HFFc6 (cell line): ENCODE results near the gene ANKRD35. TPM values are rescaled to one million over a fixed set of nuclear protein-coding genes. Genes with fewer than 3 reads are reported as not detected.
"Not testable (repeated sequence)": the region's sequence is repeated elsewhere in the genome, so short reads cannot be mapped to it uniquely, and the experiment has no call there.

Source experiments
- DNase-seq: peaks from one replicate; pipeline ENCODE4 v3.0.0-alpha.2; 2018
- H3K27ac Mint-ChIP-seq: 2 replicates; pipeline ENCODE4 v1.8.0; 2020; ENCODE audit warnings: mild to moderate bottlenecking, mixed read lengths
- H3K27me3 Mint-ChIP-seq: 2 replicates; pipeline ENCODE4 v1.8.0; 2021; ENCODE audit warnings: mild to moderate bottlenecking, moderate library complexity, mixed read lengths; ENCODE audit not compliant: insufficient read depth
- H3K36me3 Mint-ChIP-seq: 2 replicates; pipeline ENCODE4 v1.8.0; 2021; ENCODE audit warnings: low read depth, mixed read lengths
- H3K4me1 Mint-ChIP-seq: 2 replicates; pipeline ENCODE4 v1.8.0; 2020; ENCODE audit warnings: low read depth, mixed read lengths
- H3K4me3 Mint-ChIP-seq: 2 replicates; pipeline ENCODE4 v1.8.0; 2020; ENCODE audit warnings: mild to moderate bottlenecking, moderate library complexity, mixed read lengths
- H3K9me3 Mint-ChIP-seq: 2 replicates; pipeline ENCODE4 v1.8.0; 2020; ENCODE audit warnings: mild to moderate bottlenecking, mixed read lengths
- microRNA-seq: library from miRNA; unstranded; fragments of <30 nt; microRNA quantifications from one replicate; pipeline ENCODE4, GENCODE V29; 2019
- total RNA-seq, 6 experiments: library from RNA; stranded (reverse); fragmentation: NEBNext Ultra II Directional; extraction: Animal tissue kit (Norgen Biotek cat#: 25700); gene quantifications; 2 replicates in 1 of 6; 3 replicates in 5 of 6; pipeline ENCODE4 v1.2.3, GENCODE V29; 2021
- TF ChIP-seq, protein P1 (sequence below): fragments of 200-600 bp; sonication (generic); IDR thresholded peaks from 2 replicates; pipeline ENCODE4 v1.5.0; 2021; ENCODE audit warnings: antibody characterized with exemption, mild to moderate bottlenecking

Gene ANKRD35
- total RNA-seq, 6 experiments from 2014 or later, result 0.75 to 2.0 (median 1.1) TPM

DNA sequence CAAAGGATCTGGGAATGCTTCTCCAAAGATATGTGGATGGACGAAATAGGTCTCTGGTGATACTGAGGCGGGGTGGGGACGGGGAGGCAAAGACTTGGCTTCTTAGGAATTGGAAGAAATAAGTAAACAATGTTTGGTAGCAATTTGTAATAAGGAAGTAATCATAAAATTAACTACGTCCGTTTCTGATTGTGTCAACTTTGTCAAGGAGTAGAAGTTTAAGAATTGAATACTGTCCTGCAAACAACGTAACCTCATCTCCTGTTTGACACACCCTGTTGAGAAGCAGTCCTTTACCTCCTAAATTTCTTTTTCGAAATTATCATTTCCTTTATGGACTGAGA lies 61.2 kb downstream of the ANKRD35 start:
- Mint-ChIP-seq H3K9me3 (no peaks in the 10 kb centered on the region), H3K27me3 (peaks cover 4% of the 10 kb centered on the region; the same call in 1 of the 2 replicates), H3K36me3 (peaks cover 40% of the 10 kb centered on the region), H3K4me3 (peak overlapping the region; percentile 95), H3K4me1 (peaks cover 30% of the 10 kb centered on the region), H3K27ac (peak overlapping the region; percentile 97)
- TF ChIP-seq, protein P1, sequence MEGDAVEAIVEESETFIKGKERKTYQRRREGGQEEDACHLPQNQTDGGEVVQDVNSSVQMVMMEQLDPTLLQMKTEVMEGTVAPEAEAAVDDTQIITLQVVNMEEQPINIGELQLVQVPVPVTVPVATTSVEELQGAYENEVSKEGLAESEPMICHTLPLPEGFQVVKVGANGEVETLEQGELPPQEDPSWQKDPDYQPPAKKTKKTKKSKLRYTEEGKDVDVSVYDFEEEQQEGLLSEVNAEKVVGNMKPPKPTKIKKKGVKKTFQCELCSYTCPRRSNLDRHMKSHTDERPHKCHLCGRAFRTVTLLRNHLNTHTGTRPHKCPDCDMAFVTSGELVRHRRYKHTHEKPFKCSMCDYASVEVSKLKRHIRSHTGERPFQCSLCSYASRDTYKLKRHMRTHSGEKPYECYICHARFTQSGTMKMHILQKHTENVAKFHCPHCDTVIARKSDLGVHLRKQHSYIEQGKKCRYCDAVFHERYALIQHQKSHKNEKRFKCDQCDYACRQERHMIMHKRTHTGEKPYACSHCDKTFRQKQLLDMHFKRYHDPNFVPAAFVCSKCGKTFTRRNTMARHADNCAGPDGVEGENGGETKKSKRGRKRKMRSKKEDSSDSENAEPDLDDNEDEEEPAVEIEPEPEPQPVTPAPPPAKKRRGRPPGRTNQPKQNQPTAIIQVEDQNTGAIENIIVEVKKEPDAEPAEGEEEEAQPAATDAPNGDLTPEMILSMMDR, result no peak
- DNase-seq, result no peak

DNA sequence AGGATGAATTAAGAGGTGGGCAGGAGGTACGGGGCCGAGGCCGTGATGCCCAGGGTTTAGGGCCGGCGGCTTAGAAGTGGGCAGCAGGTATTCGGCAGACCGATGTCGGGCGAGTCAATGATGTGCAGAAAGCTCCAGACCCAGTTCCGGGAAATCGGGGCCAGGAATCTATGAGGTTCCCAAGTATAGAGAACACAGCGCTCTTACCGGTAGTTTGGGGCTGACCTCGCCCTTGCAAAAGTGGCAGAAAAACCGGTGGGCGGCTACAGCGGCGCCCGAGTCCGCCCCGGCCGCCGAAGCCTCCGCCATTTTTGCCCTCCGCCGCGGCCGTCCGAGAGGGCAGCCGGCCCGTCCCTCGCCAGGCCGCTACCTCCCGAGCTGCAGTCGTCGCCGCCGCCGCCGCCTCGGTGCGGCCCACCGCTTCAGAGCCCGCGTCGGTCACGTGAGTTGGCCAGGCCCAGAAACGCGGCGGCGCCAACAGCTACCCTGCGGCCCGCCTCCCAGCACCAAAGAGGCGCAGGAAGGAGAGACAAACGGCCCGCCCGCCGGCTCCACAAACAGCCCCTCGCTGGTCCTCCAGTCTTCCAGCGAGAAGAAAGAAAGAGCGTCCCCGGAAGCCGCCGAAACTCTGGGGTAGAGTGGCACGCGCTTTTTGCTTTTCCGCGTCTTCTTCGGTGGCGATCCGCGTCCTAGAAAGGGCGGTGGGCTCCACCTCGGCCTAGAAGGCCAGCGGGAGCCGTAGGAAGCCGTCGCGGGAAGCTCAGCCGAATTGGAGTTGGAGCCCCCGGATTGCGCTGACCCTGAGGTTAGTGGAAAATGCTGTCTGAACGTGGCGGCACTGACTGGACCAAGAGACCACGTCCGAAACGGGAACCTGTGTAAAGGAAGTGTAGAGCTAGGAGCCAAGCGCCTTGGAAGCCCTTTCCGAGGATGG lies 61.8 kb downstream of the ANKRD35 start, which contains the start of the genes POLR3C and RNF115:
Gene POLR3C, plus strand, starts transcription at position 636 of the 934 bp plus-strand sequence. CDS start 1,577 bp downstream, outside the sequence.
Gene RNF115, minus strand, starts transcription at position 531 of the 934 bp plus-strand sequence. Its CDS starts 222 bp downstream, at position 309.
- Mint-ChIP-seq H3K9me3 (no peaks in the 10 kb centered on the region), H3K4me3 (peak within 1 kb of the TSS; percentile 95), H3K4me1 (peaks cover 30% of the 10 kb centered on the region), H3K36me3 (peaks cover 34% of the 10 kb centered on the region), H3K27me3 (peaks cover 4% of the 10 kb centered on the region; the same call in 1 of the 2 replicates), H3K27ac (peak within 1 kb of the TSS; percentile 97)
- DNase-seq, result peak; percentile 90
- TF ChIP-seq, protein P1, result no peak

DNA sequence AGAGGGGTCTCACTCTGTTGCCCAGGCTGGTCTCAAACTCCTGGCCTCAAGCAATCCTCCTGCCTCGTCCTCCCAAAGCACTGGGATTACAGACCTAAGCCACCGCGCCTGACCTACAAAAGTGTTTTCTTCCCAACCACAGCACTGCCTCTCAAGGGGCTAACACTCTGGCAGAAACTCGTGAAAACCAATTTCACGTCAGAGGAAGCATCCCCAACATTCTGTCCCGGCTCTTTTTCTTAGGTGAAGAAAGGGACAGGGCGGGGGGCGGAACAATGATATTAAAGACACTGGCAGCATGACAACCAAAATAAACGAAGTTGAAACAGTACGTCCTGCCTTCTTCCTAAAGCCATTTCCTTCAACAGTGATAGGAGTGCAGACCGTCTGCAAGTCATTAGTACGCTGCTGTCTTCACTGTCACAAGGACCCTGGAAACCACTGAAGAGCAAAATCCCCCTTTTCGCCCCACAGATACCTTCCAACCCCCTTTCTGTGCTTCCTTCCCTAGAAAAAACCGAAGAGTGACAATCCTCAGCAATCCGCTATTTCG lies 62.8 kb downstream of the ANKRD35 start:
- H3K9me3 Mint-ChIP-seq, H3K27ac Mint-ChIP-seq, H3K27me3 Mint-ChIP-seq, H3K4me3 Mint-ChIP-seq, DNase-seq: not testable (repeated sequence)
- peaks cover 21% of the 10 kb centered on the region for H3K4me1 Mint-ChIP-seq
- peaks cover 25% of the 10 kb centered on the region for H3K36me3 Mint-ChIP-seq

GRCh38 chr1:145818095-145818494 lies 67.6 kb downstream of the ANKRD35 start:
- peak; percentile 81 for DNase-seq
- peak overlapping the region; percentile 61; the same call in 1 of the 2 replicates for H3K27ac Mint-ChIP-seq
- not testable (repeated sequence) for H3K4me1 Mint-ChIP-seq, H3K27me3 Mint-ChIP-seq, H3K4me3 Mint-ChIP-seq, H3K36me3 Mint-ChIP-seq, H3K9me3 Mint-ChIP-seq

Small RNA genes within 50 kb of the gene (microRNA-seq; reads per million reads assigned to microRNA genes)
- not detected for gene MIR6736

Other genes with a start within 250 kb of the ANKRD35 start
- 1 to 10 TPM in 2 of 6 experiments, under 1 TPM in 4; 0.50 to 1.5 (median 0.88) TPM for gene PDZK1, start 178.5 kb downstream of the ANKRD35 start, total RNA-seq
- gene CD160, start 166.4 kb downstream of the ANKRD35 start, total RNA-seq, result not detected
- gene RNF115, start 61.8 kb downstream of the ANKRD35 start, total RNA-seq, result 10 to 100 TPM; 14.0 to 23.0 (median 21.2) TPM
- gene POLR3C, start 61.7 kb downstream of the ANKRD35 start, total RNA-seq, result 10 to 100 TPM; 31.4 to 39.1 (median 35.1) TPM
- 1 to 10 TPM; 2.4 to 4.5 (median 3.6) TPM for gene NUDT17, start 40.2 kb downstream of the ANKRD35 start, total RNA-seq
- gene PIAS3, start 26.8 kb downstream of the ANKRD35 start, total RNA-seq, result 10 to 100 TPM; 45.2 to 53.8 (median 51.6) TPM
- gene ITGA10, start 24.2 kb upstream of the ANKRD35 start, total RNA-seq, result 1 to 10 TPM in 4 of 6 experiments, under 1 TPM in 2; 0.78 to 1.3 (median 1.0) TPM
- gene PEX11B, start 32.9 kb upstream of the ANKRD35 start, total RNA-seq, result 10 to 100 TPM; 30.3 to 41.1 (median 35.6) TPM
- gene RBM8A, start 41.6 kb upstream of the ANKRD35 start, total RNA-seq, result 100 to 1,000 TPM; 135 to 166 (median 157) TPM
- gene LIX1L, start 72.2 kb upstream of the ANKRD35 start, total RNA-seq, result 10 to 100 TPM; 51.0 to 59.6 (median 56.1) TPM
- 10 to 100 TPM in 3 of 6 experiments, 1 to 10 TPM in 3; 8.1 to 14.9 (median 10.2) TPM for gene ANKRD34A, start 78.7 kb upstream of the ANKRD35 start, total RNA-seq
- 10 to 100 TPM; 23.5 to 29.3 (median 26.2) TPM for gene POLR3GL, start 78.8 kb upstream of the ANKRD35 start, total RNA-seq
- gene TXNIP, start 110.7 kb upstream of the ANKRD35 start, total RNA-seq, result 10 to 100 TPM; 49.2 to 78.0 (median 59.5) TPM
- gene HJV, start 135.9 kb upstream of the ANKRD35 start, total RNA-seq, result not detected